GM23338 (cell line): Measurements from ENCODE around the gene FAM168A.

ENCODE experiments used
- CREB1 ChIP-seq: fragments of 250-450 bp; sonication (Bioruptor Pico); IDR thresholded peaks from 2 replicates; pipeline ENCODE4 v1.5.0; 2020; ENCODE audit warnings: low read depth, mild to moderate bottlenecking, moderate library complexity
- EZH2 ChIP-seq: fragments of 200-600 bp; sonication (generic); IDR thresholded peaks from one replicate; pipeline ENCODE4 v1.8.0; 2017; ENCODE audit warnings: antibody characterized with exemption, mild to moderate bottlenecking, low read depth; ENCODE audit not compliant: unreplicated experiment
- EZH2phosphoT487 ChIP-seq: fragments of 200-600 bp; sonication (generic); IDR thresholded peaks from one replicate; pipeline ENCODE4 v1.8.1; 2018; ENCODE audit warnings: antibody characterized with exemption; ENCODE audit not compliant: unreplicated experiment
- JUNB ChIP-seq: IDR thresholded peaks from one replicate; pipeline ENCODE4 v1.6.1; 2016; ENCODE audit warnings: antibody characterized with exemption; ENCODE audit not compliant: unreplicated experiment
- POLR2AphosphoS5 ChIP-seq: IDR thresholded peaks from 2 replicates; pipeline ENCODE4 v1.6.1; 2016; ENCODE audit warnings: antibody characterized with exemption, low read depth
- STAT1 ChIP-seq: IDR thresholded peaks from one replicate; pipeline ENCODE4 v1.6.1; 2016; ENCODE audit warnings: antibody characterized with exemption; ENCODE audit not compliant: unreplicated experiment
- TF ChIP-seq, protein P1 (sequence below), 2 experiments: fragments of 200-600 bp in 1 of 2; sonication (generic) in 1 of 2; conservative IDR thresholded peaks; 2 replicates each; pipeline versions ENCODE4 v1.5.1 to v1.6.1; 2016 to 2017; ENCODE audit warnings: antibody characterized with exemption in 2 of 2, low read depth in 2 of 2, mild to moderate bottlenecking in 2 of 2, moderate library complexity in 1 of 2
- TF ChIP-seq, protein P2 (sequence below): IDR thresholded peaks from one replicate; pipeline ENCODE4 v1.6.1; 2018; ENCODE audit warnings: antibody characterized with exemption; ENCODE audit not compliant: unreplicated experiment

DNA sequence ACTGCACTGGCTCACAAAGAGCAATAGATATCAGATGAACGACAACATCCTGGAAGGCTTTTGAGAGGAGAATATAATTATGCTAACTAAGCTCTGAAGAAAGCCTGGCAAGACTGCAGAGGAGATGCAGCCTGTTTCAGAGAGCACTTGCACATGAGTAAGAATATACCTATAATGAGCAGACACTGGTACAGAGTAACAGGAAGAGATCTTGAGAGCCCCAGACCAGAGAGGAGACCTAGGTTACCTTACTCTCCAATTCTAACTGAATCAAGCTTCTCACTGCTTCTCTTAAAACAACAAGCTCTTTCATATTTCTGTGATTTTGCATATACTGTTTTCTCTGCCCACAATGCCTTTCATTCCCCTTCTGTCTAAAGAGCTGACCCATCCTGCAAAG is 66.5 kb downstream of the FAM168A start:
- TF ChIP-seq POLR2AphosphoS5 (no peak), EZH2 (no peak), JUNB (no peak), EZH2phosphoT487 (no peak), STAT1 (no peak), CREB1 (CRISPR knock-in tag) (no peak)
- TF ChIP-seq, protein P1, sequence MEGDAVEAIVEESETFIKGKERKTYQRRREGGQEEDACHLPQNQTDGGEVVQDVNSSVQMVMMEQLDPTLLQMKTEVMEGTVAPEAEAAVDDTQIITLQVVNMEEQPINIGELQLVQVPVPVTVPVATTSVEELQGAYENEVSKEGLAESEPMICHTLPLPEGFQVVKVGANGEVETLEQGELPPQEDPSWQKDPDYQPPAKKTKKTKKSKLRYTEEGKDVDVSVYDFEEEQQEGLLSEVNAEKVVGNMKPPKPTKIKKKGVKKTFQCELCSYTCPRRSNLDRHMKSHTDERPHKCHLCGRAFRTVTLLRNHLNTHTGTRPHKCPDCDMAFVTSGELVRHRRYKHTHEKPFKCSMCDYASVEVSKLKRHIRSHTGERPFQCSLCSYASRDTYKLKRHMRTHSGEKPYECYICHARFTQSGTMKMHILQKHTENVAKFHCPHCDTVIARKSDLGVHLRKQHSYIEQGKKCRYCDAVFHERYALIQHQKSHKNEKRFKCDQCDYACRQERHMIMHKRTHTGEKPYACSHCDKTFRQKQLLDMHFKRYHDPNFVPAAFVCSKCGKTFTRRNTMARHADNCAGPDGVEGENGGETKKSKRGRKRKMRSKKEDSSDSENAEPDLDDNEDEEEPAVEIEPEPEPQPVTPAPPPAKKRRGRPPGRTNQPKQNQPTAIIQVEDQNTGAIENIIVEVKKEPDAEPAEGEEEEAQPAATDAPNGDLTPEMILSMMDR (conservative IDR thresholded peaks at IDR 0.05; ENCODE audit: low read depth in 2 of 2), result no peak
- TF ChIP-seq, protein P2, sequence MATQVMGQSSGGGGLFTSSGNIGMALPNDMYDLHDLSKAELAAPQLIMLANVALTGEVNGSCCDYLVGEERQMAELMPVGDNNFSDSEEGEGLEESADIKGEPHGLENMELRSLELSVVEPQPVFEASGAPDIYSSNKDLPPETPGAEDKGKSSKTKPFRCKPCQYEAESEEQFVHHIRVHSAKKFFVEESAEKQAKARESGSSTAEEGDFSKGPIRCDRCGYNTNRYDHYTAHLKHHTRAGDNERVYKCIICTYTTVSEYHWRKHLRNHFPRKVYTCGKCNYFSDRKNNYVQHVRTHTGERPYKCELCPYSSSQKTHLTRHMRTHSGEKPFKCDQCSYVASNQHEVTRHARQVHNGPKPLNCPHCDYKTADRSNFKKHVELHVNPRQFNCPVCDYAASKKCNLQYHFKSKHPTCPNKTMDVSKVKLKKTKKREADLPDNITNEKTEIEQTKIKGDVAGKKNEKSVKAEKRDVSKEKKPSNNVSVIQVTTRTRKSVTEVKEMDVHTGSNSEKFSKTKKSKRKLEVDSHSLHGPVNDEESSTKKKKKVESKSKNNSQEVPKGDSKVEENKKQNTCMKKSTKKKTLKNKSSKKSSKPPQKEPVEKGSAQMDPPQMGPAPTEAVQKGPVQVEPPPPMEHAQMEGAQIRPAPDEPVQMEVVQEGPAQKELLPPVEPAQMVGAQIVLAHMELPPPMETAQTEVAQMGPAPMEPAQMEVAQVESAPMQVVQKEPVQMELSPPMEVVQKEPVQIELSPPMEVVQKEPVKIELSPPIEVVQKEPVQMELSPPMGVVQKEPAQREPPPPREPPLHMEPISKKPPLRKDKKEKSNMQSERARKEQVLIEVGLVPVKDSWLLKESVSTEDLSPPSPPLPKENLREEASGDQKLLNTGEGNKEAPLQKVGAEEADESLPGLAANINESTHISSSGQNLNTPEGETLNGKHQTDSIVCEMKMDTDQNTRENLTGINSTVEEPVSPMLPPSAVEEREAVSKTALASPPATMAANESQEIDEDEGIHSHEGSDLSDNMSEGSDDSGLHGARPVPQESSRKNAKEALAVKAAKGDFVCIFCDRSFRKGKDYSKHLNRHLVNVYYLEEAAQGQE, result no peak
